ENCODE measurements around the gene SLC38A10.

The SLC38A10 gene

DNA sequence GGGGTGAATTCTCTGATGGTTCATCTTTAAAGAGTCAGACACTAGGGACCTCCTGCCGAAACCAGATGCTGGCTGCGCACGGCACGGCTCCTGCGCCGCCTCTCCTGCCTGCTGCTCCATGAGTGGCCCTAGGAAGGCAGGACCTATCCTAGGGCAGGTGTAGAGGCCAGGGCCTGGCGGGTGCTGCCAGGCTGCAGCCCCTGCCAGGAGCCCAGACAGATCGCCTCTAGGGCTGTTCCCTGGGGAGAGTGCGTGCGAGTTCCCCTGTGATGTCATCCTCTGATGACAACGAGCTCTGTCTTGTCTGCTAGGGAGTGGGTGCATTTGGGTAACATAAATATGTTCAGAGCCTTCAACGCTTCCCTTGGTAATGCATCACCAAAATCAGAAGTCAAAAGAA lies 23.9 kb downstream of the SLC38A10 start:
- TF ChIP-seq, protein P1, sequence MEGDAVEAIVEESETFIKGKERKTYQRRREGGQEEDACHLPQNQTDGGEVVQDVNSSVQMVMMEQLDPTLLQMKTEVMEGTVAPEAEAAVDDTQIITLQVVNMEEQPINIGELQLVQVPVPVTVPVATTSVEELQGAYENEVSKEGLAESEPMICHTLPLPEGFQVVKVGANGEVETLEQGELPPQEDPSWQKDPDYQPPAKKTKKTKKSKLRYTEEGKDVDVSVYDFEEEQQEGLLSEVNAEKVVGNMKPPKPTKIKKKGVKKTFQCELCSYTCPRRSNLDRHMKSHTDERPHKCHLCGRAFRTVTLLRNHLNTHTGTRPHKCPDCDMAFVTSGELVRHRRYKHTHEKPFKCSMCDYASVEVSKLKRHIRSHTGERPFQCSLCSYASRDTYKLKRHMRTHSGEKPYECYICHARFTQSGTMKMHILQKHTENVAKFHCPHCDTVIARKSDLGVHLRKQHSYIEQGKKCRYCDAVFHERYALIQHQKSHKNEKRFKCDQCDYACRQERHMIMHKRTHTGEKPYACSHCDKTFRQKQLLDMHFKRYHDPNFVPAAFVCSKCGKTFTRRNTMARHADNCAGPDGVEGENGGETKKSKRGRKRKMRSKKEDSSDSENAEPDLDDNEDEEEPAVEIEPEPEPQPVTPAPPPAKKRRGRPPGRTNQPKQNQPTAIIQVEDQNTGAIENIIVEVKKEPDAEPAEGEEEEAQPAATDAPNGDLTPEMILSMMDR (IDR thresholded peaks at IDR 0.05; ENCODE audit: low read depth, low read length) = no peak
- no peak overlapping the region for H3K4me3 ChIP-seq (replicated peaks in 1 of 2; ENCODE audit: low read depth in 2 of 2, low read length in 2 of 2)
- DNase-seq (ENCODE audit: low read depth in 2 of 2) = no peak

- no peak for DNase-seq (ENCODE audit: low read depth in 2 of 2)
- H3K4me3 ChIP-seq (replicated peaks in 1 of 2; ENCODE audit: low read depth in 2 of 2, low read length in 2 of 2) = no peak overlapping the region
- TF ChIP-seq, protein P1 (IDR thresholded peaks at IDR 0.05; ENCODE audit: low read depth, low read length) = no peak
Observed at GRCh38 chr17:81270279-81270678, 24.8 kb downstream of the SLC38A10 start.

DNA sequence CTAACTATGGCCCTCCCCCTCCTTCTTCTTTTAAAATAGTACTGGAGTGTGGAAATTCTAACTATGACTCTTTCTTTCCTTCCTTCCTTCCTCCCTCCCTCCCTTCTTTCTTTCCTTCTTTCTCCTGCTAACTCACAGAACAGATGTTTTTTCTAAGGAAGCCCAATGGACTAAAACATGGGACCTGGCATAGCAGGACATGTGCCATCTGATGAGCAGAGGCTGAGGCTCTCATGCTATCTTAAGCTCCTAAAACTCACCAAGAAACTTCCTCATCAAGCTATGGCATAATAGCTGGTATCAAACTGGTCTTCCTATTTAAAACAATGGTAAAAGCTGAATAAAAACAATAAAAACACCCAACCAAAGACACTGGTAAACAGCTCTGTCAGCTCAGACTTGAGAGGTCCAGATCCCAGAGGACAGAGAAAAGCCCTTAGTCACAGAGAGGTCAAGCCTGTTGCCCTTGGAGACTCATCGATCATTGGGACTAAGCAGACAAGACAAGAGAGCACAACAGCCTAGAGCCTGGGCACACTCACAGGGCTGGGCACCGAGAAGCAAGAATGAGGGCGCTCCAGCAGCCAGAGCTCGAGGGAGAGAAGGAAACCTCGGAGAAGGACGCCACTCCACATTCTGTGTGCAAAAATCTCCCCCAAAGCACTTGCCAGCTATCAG lies 27.6 kb downstream of the SLC38A10 start:
- no peak overlapping the region for H3K4me3 ChIP-seq (replicated peaks in 1 of 2; ENCODE audit: low read depth in 2 of 2, low read length in 2 of 2)
- DNase-seq (ENCODE audit: low read depth in 2 of 2) = no peak
- TF ChIP-seq, protein P1 (IDR thresholded peaks at IDR 0.05; ENCODE audit: low read depth, low read length) = no peak

GRCh38 chr17:81265576-81265975 lies 29.5 kb downstream of the SLC38A10 start:
- no peak for DNase-seq (ENCODE audit: low read depth in 2 of 2)
- H3K4me3 ChIP-seq (replicated peaks in 1 of 2; ENCODE audit: low read depth in 2 of 2, low read length in 2 of 2) = no peak overlapping the region
- TF ChIP-seq, protein P1 (IDR thresholded peaks at IDR 0.05; ENCODE audit: low read depth, low read length) = no peak

- no peak for DNase-seq (ENCODE audit: low read depth in 2 of 2)
- TF ChIP-seq, protein P1 (IDR thresholded peaks at IDR 0.05; ENCODE audit: low read depth, low read length) = no peak
- no peak overlapping the region for H3K4me3 ChIP-seq (replicated peaks in 1 of 2; ENCODE audit: low read depth in 2 of 2, low read length in 2 of 2)
Observed at GRCh38 chr17:81264640-81265039, 30.5 kb downstream of the SLC38A10 start.

DNA sequence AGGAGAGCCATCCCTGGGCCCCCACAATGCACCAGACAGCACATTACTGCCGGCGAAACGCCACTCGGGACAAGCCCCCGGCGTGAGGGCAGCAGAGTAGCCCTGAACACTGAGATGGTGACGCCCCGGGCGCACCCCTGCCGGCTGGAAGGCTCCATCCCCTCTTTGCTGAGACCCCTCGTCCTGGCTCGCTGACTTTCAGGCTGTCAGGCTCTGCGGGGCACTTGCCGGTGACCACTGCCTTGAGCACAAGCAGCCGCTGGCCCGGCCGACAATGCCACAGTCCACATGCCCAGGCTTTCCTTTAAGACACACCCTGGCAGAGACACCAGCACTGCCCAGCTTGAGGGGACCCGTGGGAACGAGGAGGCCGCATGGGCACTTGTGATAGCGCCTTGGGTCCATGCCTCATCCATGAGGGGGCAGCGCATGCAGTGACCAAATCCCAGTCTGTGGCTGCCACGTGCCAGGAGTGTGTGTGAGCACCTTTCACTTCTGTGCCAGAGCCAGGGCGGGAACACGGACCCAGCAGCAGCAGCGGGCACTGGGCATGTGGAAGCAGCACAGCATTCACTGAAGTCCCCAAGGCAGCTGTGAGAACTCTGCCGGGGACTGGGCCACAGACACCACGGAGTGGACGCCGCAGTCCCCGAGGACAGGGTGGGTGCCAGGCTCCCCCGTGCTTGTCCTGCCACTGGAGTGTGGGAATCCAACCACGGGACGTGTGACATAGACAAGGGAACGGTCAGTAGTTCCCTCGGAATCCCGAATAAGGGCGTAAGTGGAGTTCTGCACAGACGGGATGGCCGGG lies 31.5 kb downstream of the SLC38A10 start:
- no peak overlapping the region for H3K4me3 ChIP-seq (replicated peaks in 1 of 2; ENCODE audit: low read depth in 2 of 2, low read length in 2 of 2)
- DNase-seq (ENCODE audit: low read depth in 2 of 2) = no peak
- TF ChIP-seq, protein P1 (IDR thresholded peaks at IDR 0.05; ENCODE audit: low read depth, low read length) = no peak
